Cardiac muscle cell (in vitro differentiated cells and primary cell): ENCODE data around the gene SPIB. TPM values are rescaled to one million over a fixed set of nuclear protein-coding genes. Genes with fewer than 3 reads are reported as not detected.
"Not testable (repeated sequence)": the region's sequence is repeated elsewhere in the genome, so short reads cannot be mapped to it uniquely, and the experiment has no call there.

ENCODE experiments used
- DNase-seq, 2 donors: peaks; one replicate each; pipeline versions ENCODE4 v3.0.0 to v3.0.0-alpha.2; 2010 to 2017; ENCODE audit warnings: low read depth in 1 of 2, low spot score in 1 of 2
- H3K27ac ChIP-seq: fragments of 200-600 bp; sonication (generic); 2 replicates; pipeline ENCODE4 v1.5.1; 2016
- H3K27me3 ChIP-seq: fragments of 200-600 bp; sonication (generic); 2 replicates; pipeline ENCODE4 v1.6.0; 2016; ENCODE audit warnings: control low read depth
- H3K36me3 ChIP-seq: fragments of 200-600 bp; sonication (generic); 2 replicates; pipeline ENCODE4 v1.5.1; 2016; ENCODE audit warnings: control low read depth
- H3K4me1 ChIP-seq: fragments of 200-600 bp; sonication (generic); 2 replicates; pipeline ENCODE4 v1.8.1; 2017; ENCODE audit warnings: low read depth, mild to moderate bottlenecking, mixed run types
- H3K4me3 ChIP-seq: fragments of 200-600 bp; sonication (generic); 2 replicates; pipeline ENCODE4 v1.5.1; 2016; ENCODE audit warnings: mild to moderate bottlenecking
- H3K9me3 ChIP-seq: fragments of 200-600 bp; sonication (generic); 2 replicates; pipeline ENCODE4 v1.5.1; 2017; ENCODE audit warnings: low read depth, mild to moderate bottlenecking, control low read depth
- polyA plus RNA-seq: library from polyadenylated mRNA; unstranded; fragments of >200 nt; fragmentation: Nextera tagmentation; extraction: Ambion mirVana; gene quantifications from 2 replicates; pipeline ENCODE4 v1.2.1, GENCODE V29; 2016
- total RNA-seq: library from RNA; depleted of rRNA; stranded (reverse); fragments of >200 nt; gene quantifications from 2 replicates; pipeline ENCODE4 v1.2.3, GENCODE V29; 2016
- TF ChIP-seq, protein P1 (sequence below): IDR thresholded peaks from 2 replicates; pipeline ENCODE4 v1.5.1; 2012; ENCODE audit warnings: low read depth, mild to moderate bottlenecking, low read length

SPIB gene
- total and polyA plus RNA-seq, 2 experiments from 2014 or later, result 0.15 to 1.5 TPM

DNA sequence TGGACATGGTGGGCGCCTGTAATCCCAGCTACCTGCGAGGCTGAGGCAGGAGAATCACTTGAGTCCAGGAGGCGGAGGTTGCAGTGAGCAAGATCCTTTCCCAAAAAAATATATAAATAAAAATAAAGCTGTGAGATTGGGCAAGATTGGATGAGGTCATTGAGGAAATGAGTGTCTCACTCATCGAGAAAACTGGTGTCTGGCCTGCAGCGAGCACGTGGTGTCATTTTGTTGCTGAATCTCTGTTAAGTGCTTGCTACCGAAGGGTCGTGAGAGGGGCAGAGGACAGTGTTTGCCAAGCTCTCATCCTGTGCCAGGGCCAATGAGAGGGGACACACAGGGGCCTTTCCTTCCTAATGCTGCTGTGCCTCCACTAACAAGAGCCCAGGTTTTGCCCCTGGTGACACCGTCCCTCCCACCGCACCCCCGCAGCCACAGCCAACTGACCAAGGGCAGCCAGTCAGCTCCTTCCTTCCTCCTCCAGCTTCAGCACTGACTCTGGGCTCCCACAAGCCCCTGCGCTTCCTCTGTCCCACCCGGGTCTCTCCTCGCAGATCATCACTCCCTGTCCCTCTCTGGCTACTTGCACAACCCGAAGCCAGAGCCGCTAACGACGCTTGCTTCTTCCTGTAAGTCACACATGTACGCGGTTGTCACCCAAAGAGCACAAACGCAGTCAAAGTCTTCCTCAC, 31.4 kb upstream of the SPIB start:
- peak in 1 of 2 donors; percentile 47 for DNase-seq
- no peaks in the 10 kb centered on the region for H3K4me1 ChIP-seq
- H3K36me3 ChIP-seq, result peaks cover 7% of the 10 kb centered on the region
- H3K27ac ChIP-seq, result no peak overlapping the region
- TF ChIP-seq, protein P1, sequence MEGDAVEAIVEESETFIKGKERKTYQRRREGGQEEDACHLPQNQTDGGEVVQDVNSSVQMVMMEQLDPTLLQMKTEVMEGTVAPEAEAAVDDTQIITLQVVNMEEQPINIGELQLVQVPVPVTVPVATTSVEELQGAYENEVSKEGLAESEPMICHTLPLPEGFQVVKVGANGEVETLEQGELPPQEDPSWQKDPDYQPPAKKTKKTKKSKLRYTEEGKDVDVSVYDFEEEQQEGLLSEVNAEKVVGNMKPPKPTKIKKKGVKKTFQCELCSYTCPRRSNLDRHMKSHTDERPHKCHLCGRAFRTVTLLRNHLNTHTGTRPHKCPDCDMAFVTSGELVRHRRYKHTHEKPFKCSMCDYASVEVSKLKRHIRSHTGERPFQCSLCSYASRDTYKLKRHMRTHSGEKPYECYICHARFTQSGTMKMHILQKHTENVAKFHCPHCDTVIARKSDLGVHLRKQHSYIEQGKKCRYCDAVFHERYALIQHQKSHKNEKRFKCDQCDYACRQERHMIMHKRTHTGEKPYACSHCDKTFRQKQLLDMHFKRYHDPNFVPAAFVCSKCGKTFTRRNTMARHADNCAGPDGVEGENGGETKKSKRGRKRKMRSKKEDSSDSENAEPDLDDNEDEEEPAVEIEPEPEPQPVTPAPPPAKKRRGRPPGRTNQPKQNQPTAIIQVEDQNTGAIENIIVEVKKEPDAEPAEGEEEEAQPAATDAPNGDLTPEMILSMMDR, result no peak
- no peaks in the 10 kb centered on the region for H3K27me3 ChIP-seq
- no peaks in the 10 kb centered on the region for H3K9me3 ChIP-seq
- H3K4me3 ChIP-seq, result no peak overlapping the region

- H3K9me3 ChIP-seq, result no peaks in the 10 kb centered on the region
- no peaks in the 10 kb centered on the region for H3K27me3 ChIP-seq
- H3K4me1 ChIP-seq, result no peaks in the 10 kb centered on the region
- peaks cover 5% of the 10 kb centered on the region for H3K36me3 ChIP-seq
- TF ChIP-seq, protein P1, result no peak
- no peak for DNase-seq
- H3K27ac ChIP-seq, result no peak overlapping the region
- no peak overlapping the region for H3K4me3 ChIP-seq
These were observed 30.9 kb upstream of the SPIB start for GRCh38 chr19:50387868-50388245.

DNA sequence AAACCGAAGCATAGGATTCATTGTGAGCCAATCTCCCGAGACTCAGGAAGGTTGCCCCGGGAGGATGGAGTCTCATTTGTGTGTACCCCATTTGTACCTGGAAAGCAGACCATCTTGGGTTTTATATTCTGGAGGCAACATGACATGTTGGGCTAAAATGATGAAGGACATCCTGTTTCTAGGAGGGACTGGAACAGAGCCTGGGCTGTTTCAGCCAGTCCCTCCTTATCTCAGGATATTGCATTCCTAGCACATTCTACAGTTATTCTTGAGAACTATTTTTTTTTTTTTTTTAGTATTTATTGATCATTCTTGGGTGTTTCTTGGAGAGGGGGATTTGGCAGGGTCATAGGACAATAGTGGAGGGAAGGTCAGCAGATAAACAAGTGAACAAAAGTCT, 28.4 kb upstream of the SPIB start:
- H3K27me3 ChIP-seq, H3K36me3 ChIP-seq, H3K4me1 ChIP-seq, H3K27ac ChIP-seq, H3K9me3 ChIP-seq, DNase-seq, H3K4me3 ChIP-seq: not testable (repeated sequence)

GRCh38 chr19:50390952-50391351, 27.8 kb upstream of the SPIB start:
- H3K9me3 ChIP-seq, result not testable (repeated sequence)

GRCh38 chr19:50392759-50393158, 26.0 kb upstream of the SPIB start:
- no peaks in the 10 kb centered on the region for H3K4me1 ChIP-seq
- no peak overlapping the region for H3K27ac ChIP-seq
- no peak for DNase-seq
- H3K36me3 ChIP-seq, result peaks cover 3% of the 10 kb centered on the region
- TF ChIP-seq, protein P1, result no peak
- H3K4me3 ChIP-seq, result no peak overlapping the region
- no peaks in the 10 kb centered on the region for H3K9me3 ChIP-seq
- no peaks in the 10 kb centered on the region for H3K27me3 ChIP-seq

More at GRCh38 chr19:50390952-50391351, 27.8 kb upstream of the SPIB start:
- not testable (repeated sequence) for H3K4me3 ChIP-seq, H3K27ac ChIP-seq, H3K36me3 ChIP-seq, H3K27me3 ChIP-seq, DNase-seq, H3K4me1 ChIP-seq

DNA sequence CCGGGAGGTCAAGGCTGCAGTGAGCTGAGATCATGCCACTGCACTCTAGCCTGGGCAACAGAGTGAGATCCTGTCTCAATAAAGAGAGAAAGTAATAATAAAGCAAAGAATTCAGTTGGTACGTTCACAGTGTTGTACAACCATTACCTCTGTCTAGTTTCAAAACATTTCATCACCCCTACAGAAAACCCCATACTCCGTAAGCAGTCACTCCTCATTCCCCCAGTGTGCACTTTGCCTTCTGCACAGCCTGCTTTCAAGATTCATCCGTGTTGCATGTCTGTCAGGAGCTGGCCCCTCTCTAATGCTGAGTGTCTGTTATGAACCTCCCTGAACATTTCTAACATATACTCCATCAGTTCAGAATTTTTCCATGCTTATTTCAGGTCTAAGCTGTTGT, 25.1 kb upstream of the SPIB start:
- no peaks in the 10 kb centered on the region for H3K36me3 ChIP-seq
- no peak overlapping the region for H3K4me3 ChIP-seq
- TF ChIP-seq, protein P1, result no peak
- DNase-seq, result no peak
- no peaks in the 10 kb centered on the region for H3K27me3 ChIP-seq
- H3K9me3 ChIP-seq, result no peaks in the 10 kb centered on the region
- no peaks in the 10 kb centered on the region for H3K4me1 ChIP-seq
- H3K27ac ChIP-seq, result no peak overlapping the region
